WTC11 (cell line): ENCODE results near the gene PARS2. TPM values are rescaled to one million over a fixed set of nuclear protein-coding genes. Genes with fewer than 3 reads are reported as not detected.

Source experiments
- ATAC-seq: fragments of 200-7000 bp; cut with Tn5 transposase; 2 replicates; pipeline ENCODE4 v1.10.0; 2021; ENCODE audit warnings: mild to moderate bottlenecking, moderate library complexity
- CTCF ChIA-PET: fragments of 300-600 bp; sonication (Branson Sonifier 250); formaldehyde crosslinking; loops from one replicate; lab custom pipeline; 2021; ENCODE audit warnings: antibody characterized with exemption; lab: Charles Lee
- POLR2A ChIA-PET: fragments of 350-600 bp; sonication (Branson Sonifier 250); formaldehyde crosslinking; loops from one replicate; lab custom pipeline; 2021; ENCODE audit warnings: antibody characterized with exemption; lab: Charles Lee
- DNase-seq: peaks from one replicate; pipeline ENCODE4 v3.0.0; 2021; ENCODE audit warnings: low spot score
- H3K27ac Mint-ChIP-seq: 2 replicates; pipeline ENCODE4 v1.8.0; 2021; ENCODE audit warnings: mixed read lengths
- H3K27me3 Mint-ChIP-seq: 2 replicates; pipeline ENCODE4 v1.8.0; 2021; ENCODE audit warnings: low read depth, mild to moderate bottlenecking, moderate library complexity, mixed read lengths
- H3K36me3 Mint-ChIP-seq: 2 replicates; pipeline ENCODE4 v1.8.0; 2021; ENCODE audit warnings: mixed read lengths
- H3K4me1 Mint-ChIP-seq: 2 replicates; pipeline ENCODE4 v1.8.0; 2022; ENCODE audit warnings: mixed read lengths
- H3K4me3 Mint-ChIP-seq: 2 replicates; pipeline ENCODE4 v1.8.0; 2021; ENCODE audit warnings: mild to moderate bottlenecking, moderate library complexity, mixed read lengths
- H3K9me3 Mint-ChIP-seq: 2 replicates; pipeline ENCODE4 v1.8.0; 2021; ENCODE audit warnings: mixed read lengths
- ATF6 ChIP-seq: sonication (generic); formaldehyde crosslinking; IDR thresholded peaks from 2 replicates; pipeline ENCODE4 v1.8.1; 2023; ENCODE audit warnings: mild to moderate bottlenecking, missing genetic modification reagents
- EMX1 ChIP-seq: fragments of 250-450 bp; sonication (Bioruptor Pico); IDR thresholded peaks from 2 replicates; pipeline ENCODE4 v1.8.0; 2021; ENCODE audit warnings: mild to moderate bottlenecking
- JAZF1 ChIP-seq: fragments of 250-450 bp; sonication (Bioruptor Pico); IDR thresholded peaks from 2 replicates; pipeline ENCODE4 v1.9.0; 2021; ENCODE audit warnings: moderate library complexity, mild to moderate bottlenecking, inconsistent platforms
- MYBL2 ChIP-seq: sonication (generic); formaldehyde crosslinking; IDR thresholded peaks from 2 replicates; pipeline ENCODE4 v1.8.1; 2023; ENCODE audit warnings: mild to moderate bottlenecking, moderate library complexity, missing genetic modification reagents
- PRRX2 ChIP-seq: fragments of 250-450 bp; sonication (Bioruptor Pico); IDR thresholded peaks from 2 replicates; pipeline ENCODE4 v1.8.0; 2021; ENCODE audit warnings: mild to moderate bottlenecking
- SOX15 ChIP-seq: fragments of 250-450 bp; sonication (Bioruptor Pico); IDR thresholded peaks from 2 replicates; pipeline ENCODE4 v1.9.0; 2021; ENCODE audit warnings: mild to moderate bottlenecking
- SP1 ChIP-seq: sonication (generic); formaldehyde crosslinking; conservative IDR thresholded peaks from 2 replicates; pipeline ENCODE4 v1.8.1; 2022; ENCODE audit warnings: missing genetic modification reagents
- STAT6 ChIP-seq: sonication (generic); formaldehyde crosslinking; conservative IDR thresholded peaks from 2 replicates; pipeline ENCODE4 v1.8.1; 2023; ENCODE audit warnings: mild to moderate bottlenecking, low read depth, missing genetic modification reagents, moderate library complexity
- TCF7 ChIP-seq: sonication (generic); formaldehyde crosslinking; IDR thresholded peaks from 2 replicates; pipeline ENCODE4 v1.8.0; 2022; ENCODE audit warnings: mild to moderate bottlenecking, low read depth, missing genetic modification reagents, moderate library complexity
- TEAD4 ChIP-seq: sonication (generic); formaldehyde crosslinking; IDR thresholded peaks from 2 replicates; pipeline ENCODE4 v1.8.0; 2022; ENCODE audit warnings: mild to moderate bottlenecking, missing genetic modification reagents
- ZNF219 ChIP-seq: sonication (generic); formaldehyde crosslinking; IDR thresholded peaks from 2 replicates; pipeline ENCODE4 v1.8.0; 2023; ENCODE audit warnings: missing genetic modification reagents, mild to moderate bottlenecking, borderline replicate concordance
- ZNF317 ChIP-seq: sonication (generic); formaldehyde crosslinking; IDR thresholded peaks from 2 replicates; pipeline ENCODE4 v1.8.1; 2023; ENCODE audit warnings: low read depth, mild to moderate bottlenecking, moderate library complexity, missing genetic modification reagents, borderline replicate concordance
- ZNF396 ChIP-seq: fragments of 250-450 bp; sonication (Bioruptor Pico); IDR thresholded peaks from 2 replicates; pipeline ENCODE4 v1.8.0; 2021; ENCODE audit warnings: mild to moderate bottlenecking, moderate library complexity, borderline replicate concordance
- total RNA-seq: library from RNA; stranded (reverse); gene quantifications from 3 replicates; pipeline ENCODE4 v1.2.3, GENCODE V29; 2021
- TF ChIP-seq, protein P1 (sequence below): fragments of 250-450 bp; sonication (Bioruptor Pico); IDR thresholded peaks from 2 replicates; pipeline ENCODE4 v1.8.0; 2021; ENCODE audit warnings: mild to moderate bottlenecking
- TF ChIP-seq, protein P2 (sequence below): sonication (generic); formaldehyde crosslinking; IDR thresholded peaks from 2 replicates; pipeline ENCODE4 v1.8.1; 2022; ENCODE audit warnings: mild to moderate bottlenecking, missing genetic modification reagents, moderate library complexity, borderline replicate concordance
- TF ChIP-seq, protein P3 (sequence below): fragments of 250-450 bp; sonication (Bioruptor Pico); IDR thresholded peaks from 2 replicates; pipeline ENCODE4 v2.1.2; 2022; ENCODE audit warnings: mild to moderate bottlenecking, moderate library complexity
- TF ChIP-seq, protein P4 (sequence below): fragments of 250-450 bp; sonication (Bioruptor Pico); IDR thresholded peaks from 2 replicates; pipeline ENCODE4 v1.9.0; 2021; ENCODE audit warnings: mild to moderate bottlenecking, borderline replicate concordance

Gene PARS2
- total RNA-seq, 1 experiment from 2014 or later, result 11.5 TPM

GRCh38 chr1:54736685-54737084 lies 27.6 kb downstream of the PARS2 start:
- ChIA-PET CTCF (no interaction called here), POLR2A (interaction anchor here (0.6 kb wide), 1 partner anchor 13 kb away, joined by 5 read pairs; no protein-coding TSS in a partner anchor)
- no peak overlapping the region for H3K4me3 Mint-ChIP-seq
- TF ChIP-seq, protein P1, sequence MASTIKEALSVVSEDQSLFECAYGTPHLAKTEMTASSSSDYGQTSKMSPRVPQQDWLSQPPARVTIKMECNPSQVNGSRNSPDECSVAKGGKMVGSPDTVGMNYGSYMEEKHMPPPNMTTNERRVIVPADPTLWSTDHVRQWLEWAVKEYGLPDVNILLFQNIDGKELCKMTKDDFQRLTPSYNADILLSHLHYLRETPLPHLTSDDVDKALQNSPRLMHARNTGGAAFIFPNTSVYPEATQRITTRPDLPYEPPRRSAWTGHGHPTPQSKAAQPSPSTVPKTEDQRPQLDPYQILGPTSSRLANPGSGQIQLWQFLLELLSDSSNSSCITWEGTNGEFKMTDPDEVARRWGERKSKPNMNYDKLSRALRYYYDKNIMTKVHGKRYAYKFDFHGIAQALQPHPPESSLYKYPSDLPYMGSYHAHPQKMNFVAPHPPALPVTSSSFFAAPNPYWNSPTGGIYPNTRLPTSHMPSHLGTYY (CRISPR knock-in tag), result no peak
- TF ChIP-seq TEAD4 (CRISPR knock-in tag), result no peak
- no peak for TF ChIP-seq ZNF396 (CRISPR knock-in tag)
- TF ChIP-seq ZNF317 (CRISPR knock-in tag), result no peak
- no peak for TF ChIP-seq STAT6
- no peak for TF ChIP-seq SOX15
- TF ChIP-seq, protein P2, sequence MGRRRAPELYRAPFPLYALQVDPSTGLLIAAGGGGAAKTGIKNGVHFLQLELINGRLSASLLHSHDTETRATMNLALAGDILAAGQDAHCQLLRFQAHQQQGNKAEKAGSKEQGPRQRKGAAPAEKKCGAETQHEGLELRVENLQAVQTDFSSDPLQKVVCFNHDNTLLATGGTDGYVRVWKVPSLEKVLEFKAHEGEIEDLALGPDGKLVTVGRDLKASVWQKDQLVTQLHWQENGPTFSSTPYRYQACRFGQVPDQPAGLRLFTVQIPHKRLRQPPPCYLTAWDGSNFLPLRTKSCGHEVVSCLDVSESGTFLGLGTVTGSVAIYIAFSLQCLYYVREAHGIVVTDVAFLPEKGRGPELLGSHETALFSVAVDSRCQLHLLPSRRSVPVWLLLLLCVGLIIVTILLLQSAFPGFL (CRISPR knock-in tag), result no peak
- TF ChIP-seq ATF6 (CRISPR knock-in tag), result no peak
- no peak for TF ChIP-seq SP1 (CRISPR knock-in tag)
- TF ChIP-seq JAZF1, result no peak
- no peak for TF ChIP-seq ZNF219 (CRISPR knock-in tag)
- TF ChIP-seq EMX1, result no peak
- H3K4me1 Mint-ChIP-seq, result no peaks in the 10 kb centered on the region
- peaks cover 47% of the 10 kb centered on the region for H3K36me3 Mint-ChIP-seq
- H3K27me3 Mint-ChIP-seq, result no peaks in the 10 kb centered on the region
- no peak for ATAC-seq
- no peaks in the 10 kb centered on the region for H3K9me3 Mint-ChIP-seq
- no peak overlapping the region for H3K27ac Mint-ChIP-seq
- no peak for DNase-seq

DNA sequence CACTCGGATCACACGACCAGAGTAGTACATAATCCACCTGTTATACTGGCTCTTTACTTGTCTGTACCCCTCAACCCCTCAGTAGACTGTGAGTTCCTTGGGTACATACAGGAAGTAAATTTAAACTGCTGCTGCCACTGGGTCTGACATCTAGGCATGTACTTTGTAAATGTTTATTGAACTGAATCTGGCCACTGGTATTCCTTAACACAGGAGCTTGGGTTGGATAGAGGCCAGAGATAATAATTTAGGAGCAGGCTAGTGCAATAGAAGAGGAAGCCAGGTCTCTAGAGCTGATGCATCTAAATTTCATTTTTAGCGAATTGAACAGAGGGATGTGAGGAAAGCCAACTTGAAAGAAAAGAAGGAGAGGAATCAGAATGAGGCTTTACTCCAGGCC lies 36.3 kb downstream of the PARS2 start:
- CTCF ChIA-PET, result no interaction called here
- no peak for DNase-seq
- no peaks in the 10 kb centered on the region for H3K4me1 Mint-ChIP-seq
- H3K4me3 Mint-ChIP-seq, result no peak overlapping the region
- TF ChIP-seq TCF7, result no peak
- TF ChIP-seq ZNF317 (CRISPR knock-in tag), result no peak
- TF ChIP-seq, protein P3, sequence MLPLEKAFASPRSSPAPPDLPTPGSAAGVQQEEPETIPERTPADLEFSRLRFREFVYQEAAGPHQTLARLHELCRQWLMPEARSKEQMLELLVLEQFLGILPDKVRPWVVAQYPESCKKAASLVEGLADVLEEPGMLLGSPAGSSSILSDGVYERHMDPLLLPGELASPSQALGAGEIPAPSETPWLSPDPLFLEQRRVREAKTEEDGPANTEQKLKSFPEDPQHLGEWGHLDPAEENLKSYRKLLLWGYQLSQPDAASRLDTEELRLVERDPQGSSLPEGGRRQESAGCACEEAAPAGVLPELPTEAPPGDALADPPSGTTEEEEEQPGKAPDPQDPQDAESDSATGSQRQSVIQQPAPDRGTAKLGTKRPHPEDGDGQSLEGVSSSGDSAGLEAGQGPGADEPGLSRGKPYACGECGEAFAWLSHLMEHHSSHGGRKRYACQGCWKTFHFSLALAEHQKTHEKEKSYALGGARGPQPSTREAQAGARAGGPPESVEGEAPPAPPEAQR (CRISPR knock-in tag), result no peak
- POLR2A ChIA-PET, result no interaction called here
- H3K36me3 Mint-ChIP-seq, result peaks cover 77% of the 10 kb centered on the region
- H3K27me3 Mint-ChIP-seq, result no peaks in the 10 kb centered on the region
- no peak for ATAC-seq
- no peak overlapping the region for H3K27ac Mint-ChIP-seq
- H3K9me3 Mint-ChIP-seq, result no peaks in the 10 kb centered on the region

- TF ChIP-seq PRRX2 (no peak), MYBL2 (CRISPR knock-in tag) (no peak)
- TF ChIP-seq, protein P4, sequence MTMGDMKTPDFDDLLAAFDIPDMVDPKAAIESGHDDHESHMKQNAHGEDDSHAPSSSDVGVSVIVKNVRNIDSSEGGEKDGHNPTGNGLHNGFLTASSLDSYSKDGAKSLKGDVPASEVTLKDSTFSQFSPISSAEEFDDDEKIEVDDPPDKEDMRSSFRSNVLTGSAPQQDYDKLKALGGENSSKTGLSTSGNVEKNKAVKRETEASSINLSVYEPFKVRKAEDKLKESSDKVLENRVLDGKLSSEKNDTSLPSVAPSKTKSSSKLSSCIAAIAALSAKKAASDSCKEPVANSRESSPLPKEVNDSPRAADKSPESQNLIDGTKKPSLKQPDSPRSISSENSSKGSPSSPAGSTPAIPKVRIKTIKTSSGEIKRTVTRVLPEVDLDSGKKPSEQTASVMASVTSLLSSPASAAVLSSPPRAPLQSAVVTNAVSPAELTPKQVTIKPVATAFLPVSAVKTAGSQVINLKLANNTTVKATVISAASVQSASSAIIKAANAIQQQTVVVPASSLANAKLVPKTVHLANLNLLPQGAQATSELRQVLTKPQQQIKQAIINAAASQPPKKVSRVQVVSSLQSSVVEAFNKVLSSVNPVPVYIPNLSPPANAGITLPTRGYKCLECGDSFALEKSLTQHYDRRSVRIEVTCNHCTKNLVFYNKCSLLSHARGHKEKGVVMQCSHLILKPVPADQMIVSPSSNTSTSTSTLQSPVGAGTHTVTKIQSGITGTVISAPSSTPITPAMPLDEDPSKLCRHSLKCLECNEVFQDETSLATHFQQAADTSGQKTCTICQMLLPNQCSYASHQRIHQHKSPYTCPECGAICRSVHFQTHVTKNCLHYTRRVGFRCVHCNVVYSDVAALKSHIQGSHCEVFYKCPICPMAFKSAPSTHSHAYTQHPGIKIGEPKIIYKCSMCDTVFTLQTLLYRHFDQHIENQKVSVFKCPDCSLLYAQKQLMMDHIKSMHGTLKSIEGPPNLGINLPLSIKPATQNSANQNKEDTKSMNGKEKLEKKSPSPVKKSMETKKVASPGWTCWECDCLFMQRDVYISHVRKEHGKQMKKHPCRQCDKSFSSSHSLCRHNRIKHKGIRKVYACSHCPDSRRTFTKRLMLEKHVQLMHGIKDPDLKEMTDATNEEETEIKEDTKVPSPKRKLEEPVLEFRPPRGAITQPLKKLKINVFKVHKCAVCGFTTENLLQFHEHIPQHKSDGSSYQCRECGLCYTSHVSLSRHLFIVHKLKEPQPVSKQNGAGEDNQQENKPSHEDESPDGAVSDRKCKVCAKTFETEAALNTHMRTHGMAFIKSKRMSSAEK, result no peak
- CTCF ChIA-PET, result interaction anchor here (1.5 kb wide), 1 partner anchor 76 kb away, joined by 4 read pairs; the partner anchor contains the start of gene TTC22
- H3K4me1 Mint-ChIP-seq, result 0 out of 2 replicates have a peak, but pooled peaks cover 5% of the 10 kb centered on the region
- H3K27me3 Mint-ChIP-seq, result no peaks in the 10 kb centered on the region
- peaks cover 84% of the 10 kb centered on the region for H3K36me3 Mint-ChIP-seq
- DNase-seq, result no peak
- no peak for ATAC-seq
- H3K27ac Mint-ChIP-seq, result no peak overlapping the region
- no peak overlapping the region for H3K4me3 Mint-ChIP-seq
- POLR2A ChIA-PET, result no interaction called here
- no peaks in the 10 kb centered on the region for H3K9me3 Mint-ChIP-seq
Measured at GRCh38 chr1:54724771-54725170, 39.6 kb downstream of the PARS2 start.
